ENCODE results near the gene ZNF638. TPM values are rescaled to one million over a fixed set of nuclear protein-coding genes. Genes with fewer than 3 reads are reported as not detected.
"Not testable (repeated sequence)": the region's sequence is repeated elsewhere in the genome, so short reads cannot be mapped to it uniquely, and the experiment has no call there.

The ZNF638 gene
- total RNA-seq, 1 donor from 2014 or later: 91.7 TPM

DNA sequence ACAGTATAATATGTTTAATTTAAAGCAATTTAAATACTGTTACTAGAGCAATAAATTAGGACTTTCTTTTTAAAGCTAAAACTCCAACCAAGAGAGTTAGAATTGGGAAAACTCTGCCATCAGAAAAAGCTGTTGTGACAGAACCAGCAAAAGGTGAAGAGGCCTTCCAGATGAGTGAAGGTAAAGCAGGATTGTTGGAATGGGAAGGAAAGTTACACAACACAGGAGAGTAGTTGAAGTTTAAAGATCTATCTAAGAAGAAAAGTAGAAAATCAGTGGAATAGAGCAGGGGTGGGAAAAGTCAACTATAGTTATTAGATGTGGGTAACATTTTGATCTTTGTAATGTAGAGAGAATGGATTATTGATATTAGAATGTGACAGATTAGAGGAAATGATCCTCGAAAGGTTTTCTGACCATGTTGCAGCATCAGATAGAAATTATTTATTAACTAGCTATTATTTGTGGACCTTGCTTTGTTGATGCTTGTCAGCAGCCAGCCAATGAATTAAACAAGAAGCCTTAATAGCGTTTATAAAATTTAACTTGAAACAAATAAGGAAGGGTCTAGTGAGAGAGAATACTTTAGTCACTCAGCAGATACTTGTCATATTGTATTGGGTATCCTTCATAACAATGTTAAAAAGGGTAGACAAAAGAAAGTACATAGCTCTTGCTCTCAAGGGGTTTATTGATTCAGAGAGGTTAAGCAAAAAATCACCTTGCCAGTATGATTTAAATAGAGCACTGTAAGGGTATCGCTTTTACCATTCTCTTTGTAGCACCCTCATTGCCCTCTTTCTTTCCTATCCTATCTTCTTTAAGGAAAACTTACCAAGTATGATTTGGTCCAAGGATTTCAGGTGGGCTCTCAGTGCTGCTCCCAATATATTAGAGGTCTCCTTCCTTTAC, 97.1 kb downstream of the ZNF638 start:
- Histone ChIP-seq H3K4me2 (ENCODE audit: low read length) (no peak overlapping the region), H3K4me3 (ENCODE audit: insufficient read depth, low read depth, low read length) (no peak overlapping the region), H3K27ac (ENCODE audit: low read depth, low read length) (no peak overlapping the region), H3K9me3 (ENCODE audit: insufficient read depth, low read depth, low read length) (no peaks in the 10 kb centered on the region), H3K36me3 (ENCODE audit: insufficient read depth, low read length) (peaks cover 39% of the 10 kb centered on the region), H3K4me1 (ENCODE audit: insufficient read depth, low read length) (no peaks in the 10 kb centered on the region), H3K27me3 (ENCODE audit: insufficient read depth, low read length) (no peaks in the 10 kb centered on the region), H4K20me1 (ENCODE audit: insufficient read depth, low read length) (peaks cover 2% of the 10 kb centered on the region), H3K79me2 (ENCODE audit: insufficient read depth, low read length) (no peaks in the 10 kb centered on the region), H2AFZ (ENCODE audit: low read depth, low read length) (no peak overlapping the region), H3K9ac (ENCODE audit: low read length) (no peak overlapping the region)
- Mint-ChIP-seq H3K9me3 (ENCODE audit: unreplicated experiment) (no peaks in the 10 kb centered on the region), H3K27me3 (ENCODE audit: low read depth, unreplicated experiment) (no peaks in the 10 kb centered on the region), H3K27ac (ENCODE audit: unreplicated experiment) (no peak overlapping the region), H3K4me3 (ENCODE audit: unreplicated experiment) (no peak overlapping the region), H3K36me3 (ENCODE audit: low read depth, unreplicated experiment) (peaks cover 27% of the 10 kb centered on the region), H3K4me1 (ENCODE audit: low read depth, unreplicated experiment) (peaks cover 10% of the 10 kb centered on the region)
- DNase-seq (ENCODE audit: low read depth) (no peak), FAIRE-seq (no peak)
- no peak for TF ChIP-seq EZH2 (IDR thresholded peaks at IDR 0.05; ENCODE audit: insufficient read depth, low read length)

DNA sequence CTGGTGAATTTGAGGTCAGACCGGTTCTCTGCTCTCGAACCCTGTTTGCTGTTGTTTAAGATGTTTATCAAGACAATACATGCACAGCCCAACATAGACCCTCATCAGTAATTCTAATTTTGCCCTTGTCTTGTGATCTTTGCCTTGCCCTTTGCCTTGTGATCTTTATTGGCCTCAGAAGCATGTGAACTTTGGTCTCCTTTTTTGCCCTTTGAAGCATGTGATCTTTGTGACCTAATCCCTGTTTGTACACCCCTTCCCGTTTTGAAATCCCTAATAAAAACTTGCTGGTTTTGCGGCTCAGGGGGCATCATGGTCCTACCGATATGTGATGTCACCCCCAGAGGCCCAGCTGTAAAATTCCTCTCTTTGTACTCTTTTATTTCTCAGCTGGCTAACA, 113.6 kb downstream of the ZNF638 start:
- DNase-seq (ENCODE audit: low read depth); H3K27ac Mint-ChIP-seq (ENCODE audit: unreplicated experiment); H3K27me3 Mint-ChIP-seq (ENCODE audit: low read depth, unreplicated experiment); FAIRE-seq; H3K9me3 ChIP-seq (ENCODE audit: insufficient read depth, low read depth, low read length); H3K27me3 ChIP-seq (ENCODE audit: insufficient read depth, low read length); H3K79me2 ChIP-seq (ENCODE audit: insufficient read depth, low read length); H4K20me1 ChIP-seq (ENCODE audit: insufficient read depth, low read length); H2AFZ ChIP-seq (ENCODE audit: low read depth, low read length); H3K9me3 Mint-ChIP-seq (ENCODE audit: unreplicated experiment); H3K27ac ChIP-seq (ENCODE audit: low read depth, low read length); H3K4me3 Mint-ChIP-seq (ENCODE audit: unreplicated experiment); H3K4me2 ChIP-seq (ENCODE audit: low read length); H3K9ac ChIP-seq (ENCODE audit: low read length); H3K4me1 Mint-ChIP-seq (ENCODE audit: low read depth, unreplicated experiment); H3K4me1 ChIP-seq (ENCODE audit: insufficient read depth, low read length); H3K4me3 ChIP-seq (ENCODE audit: insufficient read depth, low read depth, low read length); H3K36me3 ChIP-seq (ENCODE audit: insufficient read depth, low read length): not testable (repeated sequence)
- H3K36me3 Mint-ChIP-seq (ENCODE audit: low read depth, unreplicated experiment): peaks cover 13% of the 10 kb centered on the region

DNA sequence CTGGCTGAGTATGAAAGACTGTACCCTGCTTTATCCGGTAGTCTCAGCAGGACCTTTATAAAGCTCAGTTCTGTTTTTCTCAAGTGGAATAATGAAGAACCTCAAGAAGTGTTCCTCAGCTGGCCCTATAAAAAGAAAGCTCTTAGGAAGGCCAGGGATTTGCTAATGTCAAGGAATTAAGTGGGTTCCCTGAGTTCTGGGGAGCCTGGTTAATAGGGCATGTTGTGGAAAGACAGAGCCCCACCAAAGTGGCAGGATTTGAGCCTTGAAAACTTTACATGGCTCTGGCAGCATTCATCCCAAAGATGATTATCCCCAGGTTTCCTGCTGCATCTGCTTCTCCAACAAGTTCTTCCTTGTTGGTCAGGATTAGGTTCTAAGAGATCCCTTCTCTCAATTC, 114.9 kb downstream of the ZNF638 start:
- no peak overlapping the region for H3K27ac Mint-ChIP-seq (ENCODE audit: unreplicated experiment)
- Histone ChIP-seq H3K4me2 (ENCODE audit: low read length) (no peak overlapping the region), H3K36me3 (ENCODE audit: insufficient read depth, low read length) (no peaks in the 10 kb centered on the region), H3K79me2 (ENCODE audit: insufficient read depth, low read length) (no peaks in the 10 kb centered on the region), H2AFZ (ENCODE audit: low read depth, low read length) (no peak overlapping the region), H4K20me1 (ENCODE audit: insufficient read depth, low read length) (no peaks in the 10 kb centered on the region), H3K4me1 (ENCODE audit: insufficient read depth, low read length) (no peaks in the 10 kb centered on the region), H3K27ac (ENCODE audit: low read depth, low read length) (no peak overlapping the region), H3K9ac (ENCODE audit: low read length) (no peak overlapping the region), H3K4me3 (ENCODE audit: insufficient read depth, low read depth, low read length) (no peak overlapping the region), H3K27me3 (ENCODE audit: insufficient read depth, low read length) (peaks cover 2% of the 10 kb centered on the region), H3K9me3 (ENCODE audit: insufficient read depth, low read depth, low read length) (no peaks in the 10 kb centered on the region)
- TF ChIP-seq, protein P1, sequence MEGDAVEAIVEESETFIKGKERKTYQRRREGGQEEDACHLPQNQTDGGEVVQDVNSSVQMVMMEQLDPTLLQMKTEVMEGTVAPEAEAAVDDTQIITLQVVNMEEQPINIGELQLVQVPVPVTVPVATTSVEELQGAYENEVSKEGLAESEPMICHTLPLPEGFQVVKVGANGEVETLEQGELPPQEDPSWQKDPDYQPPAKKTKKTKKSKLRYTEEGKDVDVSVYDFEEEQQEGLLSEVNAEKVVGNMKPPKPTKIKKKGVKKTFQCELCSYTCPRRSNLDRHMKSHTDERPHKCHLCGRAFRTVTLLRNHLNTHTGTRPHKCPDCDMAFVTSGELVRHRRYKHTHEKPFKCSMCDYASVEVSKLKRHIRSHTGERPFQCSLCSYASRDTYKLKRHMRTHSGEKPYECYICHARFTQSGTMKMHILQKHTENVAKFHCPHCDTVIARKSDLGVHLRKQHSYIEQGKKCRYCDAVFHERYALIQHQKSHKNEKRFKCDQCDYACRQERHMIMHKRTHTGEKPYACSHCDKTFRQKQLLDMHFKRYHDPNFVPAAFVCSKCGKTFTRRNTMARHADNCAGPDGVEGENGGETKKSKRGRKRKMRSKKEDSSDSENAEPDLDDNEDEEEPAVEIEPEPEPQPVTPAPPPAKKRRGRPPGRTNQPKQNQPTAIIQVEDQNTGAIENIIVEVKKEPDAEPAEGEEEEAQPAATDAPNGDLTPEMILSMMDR (IDR thresholded peaks at IDR 0.05; ENCODE audit: insufficient read depth, low read depth, low read length): no peak
- TF ChIP-seq EZH2 (IDR thresholded peaks at IDR 0.05; ENCODE audit: insufficient read depth, low read length): no peak
- FAIRE-seq: no peak
- DNase-seq (ENCODE audit: low read depth): no peak
- H3K4me3 Mint-ChIP-seq (ENCODE audit: unreplicated experiment): no peak overlapping the region
- H3K4me1 Mint-ChIP-seq (ENCODE audit: low read depth, unreplicated experiment): no peaks in the 10 kb centered on the region
- no peaks in the 10 kb centered on the region for H3K9me3 Mint-ChIP-seq (ENCODE audit: unreplicated experiment)
- H3K36me3 Mint-ChIP-seq (ENCODE audit: low read depth, unreplicated experiment): peaks cover 9% of the 10 kb centered on the region
- H3K27me3 Mint-ChIP-seq (ENCODE audit: low read depth, unreplicated experiment): peaks cover 2% of the 10 kb centered on the region
